Activated CD4-positive, CD25-positive, alpha-beta regulatory T cell (primary cell): ENCODE measurements around the gene CAPN5.
"Not testable (repeated sequence)": the region's sequence is repeated elsewhere in the genome, so short reads cannot be mapped to it uniquely, and the experiment has no call there.

Source experiments
- DNase-seq, 4 experiments: peaks; one replicate each; lab custom pipeline; 2025; lab: John Stamatoyannopoulos, UW

The CAPN5 gene

GRCh38 chr11:77066229-77067042 is at the start of gene CAPN5:
CAPN5 (plus strand) TSS chr11:77066971; CDS start chr11:77084887, 17,916 bp downstream.
- DNase-seq: peak; percentile 66 to 82 (median 70)

GRCh38 chr11:77018396-77018924 is 48.3 kb upstream of the CAPN5 start:
- not testable (repeated sequence) for DNase-seq

GRCh38 chr11:77019976-77020595 is 46.7 kb upstream of the CAPN5 start:
- no peak for DNase-seq

- DNase-seq: no peak
Observed at GRCh38 chr11:77020734-77021133, 46.0 kb upstream of the CAPN5 start.

- DNase-seq: no peak
Observed at GRCh38 chr11:77024745-77025144, 42.0 kb upstream of the CAPN5 start.

GRCh38 chr11:77026221-77026620 is 40.5 kb upstream of the CAPN5 start:
- no peak for DNase-seq

GRCh38 chr11:77026743-77027142 is 40.0 kb upstream of the CAPN5 start:
- DNase-seq: no peak

- DNase-seq: no peak
Observed at GRCh38 chr11:77027275-77027674, 39.5 kb upstream of the CAPN5 start.

- no peak for DNase-seq
Observed at GRCh38 chr11:77029829-77030228, 36.9 kb upstream of the CAPN5 start.

GRCh38 chr11:77030834-77031414 is 35.8 kb upstream of the CAPN5 start:
- DNase-seq: no peak

- no peak for DNase-seq
Observed at GRCh38 chr11:77031599-77031998, 35.2 kb upstream of the CAPN5 start.

- no peak for DNase-seq
Observed at GRCh38 chr11:77035039-77035438, 31.7 kb upstream of the CAPN5 start.

GRCh38 chr11:77035580-77035979 is 31.2 kb upstream of the CAPN5 start:
- no peak for DNase-seq

GRCh38 chr11:77036398-77036797 is 30.4 kb upstream of the CAPN5 start:
- no peak for DNase-seq

GRCh38 chr11:77037057-77037456 is 29.7 kb upstream of the CAPN5 start:
- no peak for DNase-seq

GRCh38 chr11:77038029-77038824 is 28.5 kb upstream of the CAPN5 start:
- DNase-seq: no peak

GRCh38 chr11:77038825-77039326 is 27.9 kb upstream of the CAPN5 start:
- no peak for DNase-seq

- no peak for DNase-seq
Observed at GRCh38 chr11:77039491-77040400, 27.0 kb upstream of the CAPN5 start.

GRCh38 chr11:77040401-77040777 is 26.4 kb upstream of the CAPN5 start:
- DNase-seq: no peak

- no peak for DNase-seq
Observed at GRCh38 chr11:77040889-77041288, 25.9 kb upstream of the CAPN5 start.
